ENCODE data around the gene ALPG. TPM values are rescaled to one million over a fixed set of nuclear protein-coding genes. Genes with fewer than 3 reads are reported as not detected.
"Not testable (repeated sequence)": the region's sequence is repeated elsewhere in the genome, so short reads cannot be mapped to it uniquely, and the experiment has no call there.

Gene ALPG
- total RNA-seq, 1 experiment from 2014 or later, result not detected

DNA sequence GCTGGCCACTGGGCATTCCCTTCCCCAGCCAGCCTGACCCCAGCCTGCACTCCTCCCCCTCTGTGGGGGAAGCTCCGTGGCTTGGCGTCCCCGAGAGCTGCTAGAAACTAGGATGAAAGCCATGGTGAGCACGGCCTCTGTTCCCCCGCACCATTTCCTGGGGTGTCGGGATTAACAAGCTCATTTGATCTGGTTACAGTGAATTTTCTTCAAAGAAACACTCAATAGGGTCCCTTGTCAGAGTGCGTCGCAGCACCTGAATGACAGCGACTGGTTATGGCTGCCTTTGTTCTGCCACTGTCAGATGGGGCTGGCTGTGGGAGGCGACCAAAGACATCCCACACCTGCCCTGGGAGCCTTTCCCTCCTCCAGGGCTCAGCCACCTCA is 41.7 kb downstream of the ALPG start:
- intact Hi-C loops (cut with micrococcal nuclease; ENCODE audit: unreplicated experiment), result no loop called here
- Histone ChIP-seq H3K27me3 (replicated peaks; ENCODE audit: insufficient read depth, low read depth, low read length, poor library complexity) (no peaks in the 10 kb centered on the region), H3K36me3 (ENCODE audit: insufficient read depth, low read length, poor library complexity, severe bottlenecking) (no peaks in the 10 kb centered on the region), H3K4me3 (ENCODE audit: low read depth, low read length, poor library complexity, severe bottlenecking) (no peak overlapping the region), H3K27ac (ENCODE audit: low read depth, low read length, poor library complexity, severe bottlenecking) (no peak overlapping the region), H3K4me1 (ENCODE audit: insufficient read depth, low read length, poor library complexity, severe bottlenecking) (no peaks in the 10 kb centered on the region), H3K9me3 (ENCODE audit: low read depth, low read length, poor library complexity, severe bottlenecking) (no peaks in the 10 kb centered on the region)
- DNase-seq (ENCODE audit: low spot score), result no peak
- no peak for TF ChIP-seq EZH2 (IDR thresholded peaks at IDR 0.05; ENCODE audit: borderline replicate concordance, low read depth, low read length, poor library complexity, severe bottlenecking)
- TF ChIP-seq, protein P1, sequence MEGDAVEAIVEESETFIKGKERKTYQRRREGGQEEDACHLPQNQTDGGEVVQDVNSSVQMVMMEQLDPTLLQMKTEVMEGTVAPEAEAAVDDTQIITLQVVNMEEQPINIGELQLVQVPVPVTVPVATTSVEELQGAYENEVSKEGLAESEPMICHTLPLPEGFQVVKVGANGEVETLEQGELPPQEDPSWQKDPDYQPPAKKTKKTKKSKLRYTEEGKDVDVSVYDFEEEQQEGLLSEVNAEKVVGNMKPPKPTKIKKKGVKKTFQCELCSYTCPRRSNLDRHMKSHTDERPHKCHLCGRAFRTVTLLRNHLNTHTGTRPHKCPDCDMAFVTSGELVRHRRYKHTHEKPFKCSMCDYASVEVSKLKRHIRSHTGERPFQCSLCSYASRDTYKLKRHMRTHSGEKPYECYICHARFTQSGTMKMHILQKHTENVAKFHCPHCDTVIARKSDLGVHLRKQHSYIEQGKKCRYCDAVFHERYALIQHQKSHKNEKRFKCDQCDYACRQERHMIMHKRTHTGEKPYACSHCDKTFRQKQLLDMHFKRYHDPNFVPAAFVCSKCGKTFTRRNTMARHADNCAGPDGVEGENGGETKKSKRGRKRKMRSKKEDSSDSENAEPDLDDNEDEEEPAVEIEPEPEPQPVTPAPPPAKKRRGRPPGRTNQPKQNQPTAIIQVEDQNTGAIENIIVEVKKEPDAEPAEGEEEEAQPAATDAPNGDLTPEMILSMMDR (conservative IDR thresholded peaks at IDR 0.05; ENCODE audit: low read depth, low read length), result no peak
- no TSS peak for BruUV-seq (replicated peaks)
- ChIA-PET CTCF (interaction anchor here (0.5 kb wide), 1 partner anchor 194 kb away, joined by 5 read pairs; no protein-coding TSS in a partner anchor), POLR2A (ENCODE audit: low non-redundant PET) (no interaction called here)

DNA sequence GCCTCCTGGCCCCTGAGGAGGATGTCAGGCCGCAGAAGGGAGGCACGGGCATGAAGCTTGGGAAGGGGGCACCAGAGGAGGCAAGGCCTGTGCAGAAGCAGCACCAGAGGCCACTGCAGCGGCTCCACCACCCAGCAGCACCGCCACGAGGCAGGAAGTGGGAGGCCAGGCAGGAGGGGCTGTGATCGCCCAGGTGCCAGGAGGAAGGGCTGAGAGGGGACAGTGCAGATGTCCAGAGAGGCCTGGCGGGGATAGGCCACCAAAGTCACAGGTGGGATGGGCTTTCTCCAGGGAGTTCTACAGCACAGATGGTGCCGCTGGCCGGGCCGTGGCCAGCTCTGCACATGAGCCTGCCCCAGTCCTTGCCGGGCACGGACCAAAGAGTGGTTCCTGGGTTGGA is 43.3 kb downstream of the ALPG start:
- Histone ChIP-seq H3K36me3 (ENCODE audit: insufficient read depth, low read length, poor library complexity, severe bottlenecking) (no peaks in the 10 kb centered on the region), H3K9me3 (ENCODE audit: low read depth, low read length, poor library complexity, severe bottlenecking) (no peaks in the 10 kb centered on the region), H3K27me3 (replicated peaks; ENCODE audit: insufficient read depth, low read depth, low read length, poor library complexity) (no peaks in the 10 kb centered on the region), H3K27ac (ENCODE audit: low read depth, low read length, poor library complexity, severe bottlenecking) (no peak overlapping the region), H3K4me1 (ENCODE audit: insufficient read depth, low read length, poor library complexity, severe bottlenecking) (no peaks in the 10 kb centered on the region), H3K4me3 (ENCODE audit: low read depth, low read length, poor library complexity, severe bottlenecking) (no peak overlapping the region)
- CTCF ChIA-PET, result no interaction called here
- no TSS peak for BruUV-seq (replicated peaks)
- TF ChIP-seq EZH2 (IDR thresholded peaks at IDR 0.05; ENCODE audit: borderline replicate concordance, low read depth, low read length, poor library complexity, severe bottlenecking), result no peak
- TF ChIP-seq, protein P1 (conservative IDR thresholded peaks at IDR 0.05; ENCODE audit: low read depth, low read length), result no peak
- intact Hi-C loops (cut with micrococcal nuclease; ENCODE audit: unreplicated experiment), result no loop called here
- POLR2A ChIA-PET (ENCODE audit: low non-redundant PET), result no interaction called here
- DNase-seq (ENCODE audit: low spot score), result no peak

DNA sequence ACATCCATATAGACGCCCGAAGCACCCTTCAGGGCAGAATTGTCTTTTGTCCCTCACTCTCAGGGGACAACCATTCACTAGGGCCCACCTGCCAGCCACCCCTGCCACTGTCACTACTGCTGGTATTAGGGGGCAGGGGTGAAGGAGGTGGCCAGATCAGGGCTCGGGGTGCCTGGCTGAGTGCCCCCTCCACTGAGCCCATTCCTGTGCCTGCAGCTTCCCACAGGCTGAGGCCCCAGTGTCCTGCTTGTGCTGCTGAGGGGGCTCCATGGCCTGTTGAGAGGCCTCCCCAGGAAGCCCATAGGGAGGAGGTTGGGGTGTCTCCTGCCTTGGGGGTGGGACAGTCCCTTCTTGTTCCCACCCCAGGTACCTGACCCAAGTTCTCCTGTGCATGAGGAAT is 45.0 kb downstream of the ALPG start:
- not testable (repeated sequence) for H3K36me3 ChIP-seq (ENCODE audit: insufficient read depth, low read length, poor library complexity, severe bottlenecking)

DNA sequence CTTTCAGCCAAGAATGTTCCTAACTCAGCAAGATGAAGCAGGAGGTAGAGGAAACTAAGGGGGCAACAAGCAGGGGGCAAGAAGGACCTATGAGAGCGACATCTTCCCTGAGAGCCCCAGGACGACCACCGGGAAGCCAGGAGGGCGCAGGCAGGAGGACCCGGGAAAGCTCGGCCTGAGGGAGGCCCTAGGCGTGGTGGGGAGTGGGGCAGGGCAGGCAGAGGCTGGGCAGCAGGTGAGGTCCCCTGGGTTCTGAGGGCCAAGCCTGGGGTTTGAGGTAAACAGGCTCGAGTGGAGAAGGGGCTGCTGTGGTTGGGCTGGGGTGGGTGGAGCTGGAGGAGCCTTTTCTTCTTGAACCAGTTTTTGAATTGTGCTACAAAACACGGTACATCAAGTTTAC is 48.0 kb downstream of the ALPG start:
- intact Hi-C loops (cut with micrococcal nuclease; ENCODE audit: unreplicated experiment), result no loop called here
- Histone ChIP-seq H3K4me3 (ENCODE audit: low read depth, low read length, poor library complexity, severe bottlenecking) (no peak overlapping the region), H3K9me3 (ENCODE audit: low read depth, low read length, poor library complexity, severe bottlenecking) (no peaks in the 10 kb centered on the region), H3K36me3 (ENCODE audit: insufficient read depth, low read length, poor library complexity, severe bottlenecking) (no peaks in the 10 kb centered on the region), H3K4me1 (ENCODE audit: insufficient read depth, low read length, poor library complexity, severe bottlenecking) (no peaks in the 10 kb centered on the region), H3K27ac (ENCODE audit: low read depth, low read length, poor library complexity, severe bottlenecking) (no peak overlapping the region), H3K27me3 (replicated peaks; ENCODE audit: insufficient read depth, low read depth, low read length, poor library complexity) (peaks cover 16% of the 10 kb centered on the region)
- ChIA-PET CTCF (no interaction called here), POLR2A (ENCODE audit: low non-redundant PET) (no interaction called here)
- DNase-seq (ENCODE audit: low spot score), result no peak
- TF ChIP-seq, protein P1 (conservative IDR thresholded peaks at IDR 0.05; ENCODE audit: low read depth, low read length), result no peak
- no peak for TF ChIP-seq EZH2 (IDR thresholded peaks at IDR 0.05; ENCODE audit: borderline replicate concordance, low read depth, low read length, poor library complexity, severe bottlenecking)
- BruUV-seq (replicated peaks), result no TSS peak

More for the DNA sequence above, 45.0 kb downstream of the ALPG start:
- POLR2A ChIA-PET (ENCODE audit: low non-redundant PET); intact Hi-C loops (cut with micrococcal nuclease; ENCODE audit: unreplicated experiment); H3K27ac ChIP-seq (ENCODE audit: low read depth, low read length, poor library complexity, severe bottlenecking); BruUV-seq (replicated peaks); H3K4me3 ChIP-seq (ENCODE audit: low read depth, low read length, poor library complexity, severe bottlenecking); H3K27me3 ChIP-seq (replicated peaks; ENCODE audit: insufficient read depth, low read depth, low read length, poor library complexity); DNase-seq (ENCODE audit: low spot score); CTCF ChIA-PET; H3K9me3 ChIP-seq (ENCODE audit: low read depth, low read length, poor library complexity, severe bottlenecking); H3K4me1 ChIP-seq (ENCODE audit: insufficient read depth, low read length, poor library complexity, severe bottlenecking): not testable (repeated sequence)
